ENCODE measurements around the gene FTSJ1.
"Not testable (repeated sequence)": the region's sequence is repeated elsewhere in the genome, so short reads cannot be mapped to it uniquely, and the experiment has no call there.

Gene FTSJ1

DNA sequence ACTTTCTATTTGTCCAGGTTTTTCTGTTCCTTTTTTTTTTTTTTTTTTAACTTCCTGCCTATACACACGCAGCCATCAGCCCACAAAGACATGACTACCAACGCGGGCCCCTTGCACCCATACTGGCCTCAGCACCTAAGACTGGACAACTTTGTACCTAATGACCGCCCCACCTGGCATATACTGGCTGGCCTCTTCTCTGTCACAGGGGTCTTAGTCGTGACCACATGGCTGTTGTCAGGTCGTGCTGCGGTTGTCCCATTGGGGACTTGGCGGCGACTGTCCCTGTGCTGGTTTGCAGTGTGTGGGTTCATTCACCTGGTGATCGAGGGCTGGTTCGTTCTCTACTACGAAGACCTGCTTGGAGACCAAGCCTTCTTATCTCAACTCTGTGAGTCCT lies 47.7 kb downstream of the FTSJ1 start:
- no peak for DNase-seq (ENCODE audit: low spot score)

DNA sequence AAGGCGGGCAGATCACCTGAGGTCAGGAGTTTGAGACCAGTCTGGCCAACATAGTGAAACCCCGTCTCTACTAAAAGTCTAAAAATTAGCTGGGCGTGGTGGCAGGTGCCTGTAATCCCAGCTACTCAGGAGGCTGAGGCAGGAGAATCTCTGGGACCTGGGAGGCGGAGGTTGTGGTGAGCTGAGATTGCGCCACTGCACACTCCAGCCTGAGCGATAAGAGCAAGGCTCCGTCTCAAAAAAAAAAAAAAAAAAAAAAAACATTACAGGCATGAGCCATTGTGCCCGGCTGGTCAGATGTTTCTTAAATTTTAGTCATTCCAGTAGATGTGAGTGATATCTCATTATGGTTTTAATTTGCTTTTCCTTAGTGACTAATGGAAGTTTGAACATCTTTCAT lies 49.9 kb downstream of the FTSJ1 start:
- DNase-seq (ENCODE audit: low spot score) = not testable (repeated sequence)

DNA sequence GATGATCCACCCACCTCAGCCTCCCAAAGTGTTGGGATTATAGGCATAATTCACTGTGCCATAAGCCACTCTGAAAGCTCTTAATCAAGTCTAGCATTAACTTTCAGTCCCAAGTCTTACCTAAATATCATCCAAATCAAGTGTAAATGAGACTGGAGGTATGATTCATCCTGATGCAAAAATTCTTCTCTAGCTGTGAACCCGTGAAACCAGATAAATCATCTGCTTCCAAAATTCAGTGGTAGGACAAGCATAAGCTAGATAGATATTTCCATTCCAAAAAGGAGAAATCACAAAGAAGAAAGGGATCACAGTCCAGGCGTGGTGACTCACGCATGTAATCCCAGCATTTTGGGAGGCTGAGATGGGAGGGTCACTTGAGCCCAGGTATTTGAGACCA lies 54.7 kb downstream of the FTSJ1 start:
- DNase-seq (ENCODE audit: low spot score) = no peak

DNA sequence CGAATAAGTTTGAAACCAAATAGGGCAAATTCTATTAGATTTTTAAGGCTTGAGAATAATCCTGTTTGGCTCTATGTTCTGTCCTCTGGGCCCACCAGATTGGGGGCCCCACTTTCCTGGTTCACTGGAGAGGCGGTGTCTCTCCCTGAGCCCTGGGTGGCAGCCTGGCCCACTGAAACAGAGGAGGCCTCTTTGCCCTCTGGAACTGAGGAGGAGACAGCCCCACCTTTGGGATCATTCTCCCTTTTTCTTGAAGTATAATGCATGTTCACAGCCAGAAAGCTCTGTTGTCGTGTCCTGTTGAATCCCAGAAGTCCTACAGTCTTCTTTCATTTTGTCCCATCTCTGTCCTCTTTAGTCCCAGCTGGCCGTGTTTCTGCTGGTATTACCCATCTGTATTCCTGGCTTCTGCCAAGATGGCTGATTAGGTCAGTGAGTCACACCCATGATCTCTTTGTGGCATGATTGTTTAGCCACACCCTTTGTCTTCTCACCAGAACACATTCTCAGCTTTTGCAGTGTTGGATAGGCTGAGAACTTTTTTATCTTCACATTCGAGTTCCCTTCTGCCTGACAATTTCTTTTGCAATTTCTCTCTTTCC lies 55.5 kb downstream of the FTSJ1 start:
- no peak for DNase-seq (ENCODE audit: low spot score)

DNA sequence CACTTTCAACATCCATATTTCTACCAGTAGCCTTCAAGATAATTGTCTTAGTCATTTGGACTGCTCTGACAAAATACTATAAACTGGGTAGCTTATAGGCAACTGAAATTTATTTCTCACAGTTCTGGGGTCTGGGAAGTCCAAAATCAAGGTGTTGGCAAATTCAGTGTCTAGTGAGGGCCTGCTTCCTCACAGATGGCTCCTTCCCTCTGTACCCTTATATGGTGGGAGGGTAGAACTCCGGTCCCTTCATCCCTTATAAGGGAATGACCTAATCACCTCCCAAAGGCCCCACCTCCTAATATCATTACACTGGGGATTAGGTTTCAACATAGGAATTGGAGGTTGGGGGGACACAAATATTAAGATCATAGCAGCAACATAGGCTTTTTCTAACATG lies 56.2 kb downstream of the FTSJ1 start:
- no peak for DNase-seq (ENCODE audit: low spot score)

DNA sequence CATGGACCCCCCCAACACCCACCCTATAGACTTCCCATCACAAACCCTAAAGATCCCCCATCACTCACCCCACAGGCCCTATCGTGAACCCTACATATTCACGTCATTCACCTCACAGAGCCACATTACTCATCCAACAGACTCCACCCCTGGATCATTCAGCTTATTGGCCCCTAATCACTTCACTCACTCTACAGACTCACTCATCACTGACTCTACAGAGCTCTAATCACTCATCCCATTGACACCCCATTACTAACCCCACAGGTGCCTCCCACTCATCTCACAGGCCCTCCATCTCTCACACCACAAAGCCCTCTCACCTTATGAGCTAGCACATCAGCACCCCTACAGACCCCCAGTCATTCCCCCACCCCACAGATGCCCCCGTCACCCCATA lies 57.2 kb downstream of the FTSJ1 start:
- DNase-seq (ENCODE audit: low spot score) = no peak
